HepG2 (cell line): Measurements from ENCODE around the gene SDF2. TPM values are rescaled to one million over a fixed set of nuclear protein-coding genes. Genes with fewer than 3 reads are reported as not detected.
A peak's percentile ranks its signal among the peaks of the same experiment; 100 is the strongest.

Source experiments
- GABPB1 ChIP-seq: IDR thresholded peaks from 2 replicates; pipeline ENCODE4 v1.6.1; 2016; ENCODE audit warnings: mild to moderate bottlenecking, missing genetic modification reagents, moderate library complexity, missing compliant biosample characterization
- NFE2L2 ChIP-seq: fragments of 150-350 bp; IDR thresholded peaks from 2 replicates; pipeline ENCODE4 v1.6.1; 2014; ENCODE audit warnings: low read length
- NFKB2 ChIP-seq: sonication (generic); formaldehyde crosslinking; IDR thresholded peaks from 2 replicates; pipeline ENCODE4 v1.4.0; 2020; ENCODE audit warnings: missing genetic modification reagents, borderline replicate concordance
- RAD21 ChIP-seq: fragments of 450-650 bp; formaldehyde crosslinking; IDR thresholded peaks from 2 replicates; pipeline ENCODE4 v1.5.0; 2020; ENCODE audit warnings: mild to moderate bottlenecking
- RARA ChIP-seq: IDR thresholded peaks from 2 replicates; pipeline ENCODE4 v1.6.1; 2016; ENCODE audit warnings: missing genetic modification reagents, missing compliant biosample characterization
- SKI ChIP-seq: fragments of 450-650 bp; IDR thresholded peaks from one replicate; pipeline ENCODE4 v1.6.1; 2018; ENCODE audit warnings: mild to moderate bottlenecking; ENCODE audit not compliant: partially characterized antibody
- SRY ChIP-seq: sonication (generic); formaldehyde crosslinking; IDR thresholded peaks from 2 replicates; pipeline ENCODE4 v1.8.0; 2022; ENCODE audit warnings: mild to moderate bottlenecking, missing genetic modification reagents
- ZFP82 ChIP-seq: sonication (generic); formaldehyde crosslinking; IDR thresholded peaks from 2 replicates; pipeline ENCODE4 v1.5.1; 2020; ENCODE audit warnings: mild to moderate bottlenecking, missing genetic modification reagents, borderline replicate concordance
- ZNF207 ChIP-seq: fragments of 450-650 bp; IDR thresholded peaks from 2 replicates; pipeline ENCODE4 v1.6.1; 2016; ENCODE audit warnings: antibody characterized with exemption, borderline replicate concordance
- ZNF337 ChIP-seq: sonication (generic); formaldehyde crosslinking; IDR thresholded peaks from 2 replicates; pipeline ENCODE4 v1.5.1; 2020; ENCODE audit warnings: missing genetic modification reagents, low read depth, mild to moderate bottlenecking, borderline replicate concordance
- ZNF552 ChIP-seq: sonication (generic); formaldehyde crosslinking; IDR thresholded peaks from 2 replicates; pipeline ENCODE4 v1.9.0; 2022; ENCODE audit warnings: missing genetic modification reagents, mild to moderate bottlenecking, borderline replicate concordance
- ZNF883 ChIP-seq: sonication (generic); formaldehyde crosslinking; IDR thresholded peaks from 2 replicates; pipeline ENCODE4 v1.5.1; 2020; ENCODE audit warnings: mild to moderate bottlenecking, missing genetic modification reagents; ENCODE audit errors: not compliant biosample characterization
- polyA plus RNA-seq, 8 experiments: library from polyadenylated mRNA; depleted of rRNA in 3 of 8; stranded (reverse) in 7 of 8; unstranded in 1 of 8; fragments of >200 nt; fragmentation: Illumina TruSeq in 4 of 8; extraction: Trizol in 4 of 8; gene quantifications; 2 replicates each; pipeline versions ENCODE4 v1.2.1 to v1.2.3, GENCODE V29; 2011 to 2016; ENCODE audit warnings: low read depth in 4 of 8, missing spikeins in 1 of 8, mixed read lengths in 1 of 8; ENCODE audit not compliant: insufficient read depth in 1 of 8
- total RNA-seq, 5 experiments: library from RNA; depleted of rRNA; stranded (reverse); fragments of >200 nt; fragmentation: Illumina TruSeq; extraction: Trizol; gene quantifications; 2 replicates each; pipeline ENCODE4 v1.2.3, GENCODE V29; 2016; ENCODE audit warnings: low read depth in 1 of 5
- TF ChIP-seq, protein P1 (sequence below): sonication (generic); formaldehyde crosslinking; IDR thresholded peaks from 2 replicates; pipeline ENCODE4 v1.4.0; 2020; ENCODE audit warnings: mild to moderate bottlenecking, missing genetic modification reagents
- TF ChIP-seq, protein P2 (sequence below): sonication (generic); formaldehyde crosslinking; IDR thresholded peaks from 2 replicates; pipeline ENCODE4 v1.8.0; 2023; ENCODE audit warnings: mild to moderate bottlenecking, missing genetic modification reagents
- TF ChIP-seq, protein P3 (sequence below): sonication (generic); formaldehyde crosslinking; IDR thresholded peaks from 2 replicates; pipeline ENCODE4 v1.8.1; 2023; ENCODE audit warnings: mild to moderate bottlenecking, missing genetic modification reagents
- TF ChIP-seq, protein P4 (sequence below): sonication (generic); formaldehyde crosslinking; IDR thresholded peaks from 2 replicates; pipeline ENCODE4 v1.4.0; 2020; ENCODE audit warnings: missing genetic modification reagents; ENCODE audit errors: not compliant biosample characterization
- TF ChIP-seq, protein P5 (sequence below): sonication (generic); formaldehyde crosslinking; IDR thresholded peaks from 2 replicates; pipeline ENCODE4 v1.4.0; 2020; ENCODE audit warnings: missing genetic modification reagents
- TF ChIP-seq, protein P6 (sequence below): sonication (generic); formaldehyde crosslinking; IDR thresholded peaks from 2 replicates; pipeline ENCODE4 v1.8.1; 2022; ENCODE audit warnings: low read depth, mild to moderate bottlenecking, missing genetic modification reagents

Gene SDF2
- total and polyA plus RNA-seq, 2 of the 13 experiments (the other 11 are each of a cell fraction or from before 2014, with no cell fraction given), result 58.2 to 58.4 TPM

DNA sequence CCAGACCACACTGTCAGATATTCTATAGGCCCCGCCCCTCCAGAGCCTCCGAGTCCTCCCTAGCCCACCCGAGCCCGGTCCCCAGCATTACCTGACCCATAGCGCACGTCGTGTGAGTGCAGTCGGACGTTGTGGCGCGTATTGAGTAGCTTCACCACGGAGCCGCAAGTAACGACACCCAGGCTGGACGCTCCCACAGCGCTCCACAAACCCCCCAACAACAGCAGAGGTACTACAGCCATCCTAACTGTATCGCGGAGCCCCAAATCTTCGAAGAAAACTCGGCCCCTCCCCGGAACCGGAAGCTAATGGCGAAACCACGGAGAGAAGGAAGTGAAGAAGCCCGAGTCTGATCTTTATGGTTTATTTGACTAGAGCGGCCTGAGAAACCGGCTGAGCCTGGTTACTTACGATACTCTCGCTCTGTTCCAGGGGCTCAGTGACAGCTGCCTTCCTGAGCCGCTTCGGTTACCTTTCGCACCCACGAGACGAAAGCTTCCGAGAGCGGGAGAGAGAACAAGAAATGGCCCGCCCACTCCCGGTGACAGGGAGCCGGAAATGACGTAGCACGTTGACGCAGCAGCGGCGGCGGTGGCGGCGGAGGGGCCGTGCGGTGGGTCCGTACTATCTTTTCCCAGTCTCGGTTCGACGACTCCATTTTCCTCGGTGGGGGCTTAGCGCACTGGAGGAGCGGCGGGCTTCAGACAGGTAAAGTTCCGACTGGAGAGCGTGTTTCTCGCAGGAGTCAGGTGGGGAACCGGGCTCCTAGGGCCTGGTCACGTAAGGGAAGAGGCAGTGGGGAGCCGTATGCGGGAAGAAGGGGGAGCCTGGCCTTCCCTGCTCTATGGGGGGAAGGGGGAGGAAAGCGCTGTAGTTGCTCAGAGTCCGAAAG, at the start of gene SDF2, which contains the start of gene SUPT6H (continued):
- TF ChIP-seq ZNF883 (CRISPR knock-in tag), result peak; percentile 85
- TF ChIP-seq ZFP82 (CRISPR knock-in tag), result 0 out of 2 replicates have a peak, but pooled peaks have one; percentile 69
- 0 out of 2 replicates have a peak, but pooled peaks have one; percentile 56 for TF ChIP-seq SRY (CRISPR knock-in tag)
- TF ChIP-seq, protein P1, sequence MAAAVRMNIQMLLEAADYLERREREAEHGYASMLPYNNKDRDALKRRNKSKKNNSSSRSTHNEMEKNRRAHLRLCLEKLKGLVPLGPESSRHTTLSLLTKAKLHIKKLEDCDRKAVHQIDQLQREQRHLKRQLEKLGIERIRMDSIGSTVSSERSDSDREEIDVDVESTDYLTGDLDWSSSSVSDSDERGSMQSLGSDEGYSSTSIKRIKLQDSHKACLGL (CRISPR knock-in tag), result peak; percentile 45; the same call in 1 of the 2 replicates
- TF ChIP-seq ZNF207, result no peak
- TF ChIP-seq ZNF552 (CRISPR knock-in tag), result no peak
- TF ChIP-seq, protein P2, sequence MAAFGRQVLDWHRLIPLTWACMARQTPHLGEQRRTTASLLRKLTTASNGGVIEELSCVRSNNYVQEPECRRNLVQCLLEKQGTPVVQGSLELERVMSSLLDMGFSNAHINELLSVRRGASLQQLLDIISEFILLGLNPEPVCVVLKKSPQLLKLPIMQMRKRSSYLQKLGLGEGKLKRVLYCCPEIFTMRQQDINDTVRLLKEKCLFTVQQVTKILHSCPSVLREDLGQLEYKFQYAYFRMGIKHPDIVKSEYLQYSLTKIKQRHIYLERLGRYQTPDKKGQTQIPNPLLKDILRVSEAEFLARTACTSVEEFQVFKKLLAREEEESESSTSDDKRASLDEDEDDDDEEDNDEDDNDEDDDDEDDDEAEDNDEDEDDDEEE (CRISPR knock-in tag), result no peak
- TF ChIP-seq NFKB2, result peak; percentile 68; the same call in 1 of the 2 replicates
- TF ChIP-seq, protein P3, sequence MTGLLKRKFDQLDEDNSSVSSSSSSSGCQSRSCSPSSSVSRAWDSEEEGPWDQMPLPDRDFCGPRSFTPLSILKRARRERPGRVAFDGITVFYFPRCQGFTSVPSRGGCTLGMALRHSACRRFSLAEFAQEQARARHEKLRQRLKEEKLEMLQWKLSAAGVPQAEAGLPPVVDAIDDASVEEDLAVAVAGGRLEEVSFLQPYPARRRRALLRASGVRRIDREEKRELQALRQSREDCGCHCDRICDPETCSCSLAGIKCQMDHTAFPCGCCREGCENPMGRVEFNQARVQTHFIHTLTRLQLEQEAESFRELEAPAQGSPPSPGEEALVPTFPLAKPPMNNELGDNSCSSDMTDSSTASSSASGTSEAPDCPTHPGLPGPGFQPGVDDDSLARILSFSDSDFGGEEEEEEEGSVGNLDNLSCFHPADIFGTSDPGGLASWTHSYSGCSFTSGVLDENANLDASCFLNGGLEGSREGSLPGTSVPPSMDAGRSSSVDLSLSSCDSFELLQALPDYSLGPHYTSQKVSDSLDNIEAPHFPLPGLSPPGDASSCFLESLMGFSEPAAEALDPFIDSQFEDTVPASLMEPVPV (CRISPR knock-in tag), result 0 out of 2 replicates have a peak, but pooled peaks have one; percentile 11
- no peak for TF ChIP-seq ZNF337 (CRISPR knock-in tag)
- TF ChIP-seq, protein P4, sequence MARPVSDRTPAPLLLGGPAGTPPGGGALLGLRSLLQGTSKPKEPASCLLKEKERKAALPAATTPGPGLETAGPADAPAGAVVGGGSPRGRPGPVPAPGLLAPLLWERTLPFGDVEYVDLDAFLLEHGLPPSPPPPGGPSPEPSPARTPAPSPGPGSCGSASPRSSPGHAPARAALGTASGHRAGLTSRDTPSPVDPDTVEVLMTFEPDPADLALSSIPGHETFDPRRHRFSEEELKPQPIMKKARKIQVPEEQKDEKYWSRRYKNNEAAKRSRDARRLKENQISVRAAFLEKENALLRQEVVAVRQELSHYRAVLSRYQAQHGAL, result no peak
- TF ChIP-seq SKI, result no peak
- TF ChIP-seq GABPB1 (CRISPR knock-in tag), result peak; percentile 99
- no peak for TF ChIP-seq RAD21 (CRISPR knock-in tag)
- TF ChIP-seq, protein P5, sequence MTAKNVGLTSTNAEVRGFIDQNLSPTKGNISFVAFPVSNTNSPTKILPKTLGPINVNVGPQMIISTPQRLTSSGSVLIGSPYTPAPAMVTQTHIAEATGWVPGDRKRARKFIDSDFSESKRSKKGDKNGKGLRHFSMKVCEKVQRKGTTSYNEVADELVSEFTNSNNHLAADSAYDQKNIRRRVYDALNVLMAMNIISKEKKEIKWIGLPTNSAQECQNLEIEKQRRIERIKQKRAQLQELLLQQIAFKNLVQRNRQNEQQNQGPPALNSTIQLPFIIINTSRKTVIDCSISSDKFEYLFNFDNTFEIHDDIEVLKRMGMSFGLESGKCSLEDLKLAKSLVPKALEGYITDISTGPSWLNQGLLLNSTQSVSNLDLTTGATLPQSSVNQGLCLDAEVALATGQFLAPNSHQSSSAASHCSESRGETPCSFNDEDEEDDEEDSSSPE (CRISPR knock-in tag), result peak; percentile 75
- 0 out of 2 replicates have a peak, but pooled peaks have one; percentile 20 for TF ChIP-seq RARA (CRISPR knock-in tag)
- TF ChIP-seq NFE2L2, result no peak
- TF ChIP-seq, protein P6, sequence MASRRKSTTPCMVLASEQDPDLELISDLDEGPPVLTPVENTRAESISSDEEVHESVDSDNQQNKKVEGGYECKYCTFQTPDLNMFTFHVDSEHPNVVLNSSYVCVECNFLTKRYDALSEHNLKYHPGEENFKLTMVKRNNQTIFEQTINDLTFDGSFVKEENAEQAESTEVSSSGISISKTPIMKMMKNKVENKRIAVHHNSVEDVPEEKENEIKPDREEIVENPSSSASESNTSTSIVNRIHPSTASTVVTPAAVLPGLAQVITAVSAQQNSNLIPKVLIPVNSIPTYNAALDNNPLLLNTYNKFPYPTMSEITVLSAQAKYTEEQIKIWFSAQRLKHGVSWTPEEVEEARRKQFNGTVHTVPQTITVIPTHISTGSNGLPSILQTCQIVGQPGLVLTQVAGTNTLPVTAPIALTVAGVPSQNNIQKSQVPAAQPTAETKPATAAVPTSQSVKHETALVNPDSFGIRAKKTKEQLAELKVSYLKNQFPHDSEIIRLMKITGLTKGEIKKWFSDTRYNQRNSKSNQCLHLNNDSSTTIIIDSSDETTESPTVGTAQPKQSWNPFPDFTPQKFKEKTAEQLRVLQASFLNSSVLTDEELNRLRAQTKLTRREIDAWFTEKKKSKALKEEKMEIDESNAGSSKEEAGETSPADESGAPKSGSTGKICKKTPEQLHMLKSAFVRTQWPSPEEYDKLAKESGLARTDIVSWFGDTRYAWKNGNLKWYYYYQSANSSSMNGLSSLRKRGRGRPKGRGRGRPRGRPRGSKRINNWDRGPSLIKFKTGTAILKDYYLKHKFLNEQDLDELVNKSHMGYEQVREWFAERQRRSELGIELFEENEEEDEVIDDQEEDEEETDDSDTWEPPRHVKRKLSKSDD (CRISPR knock-in tag), result no peak
